Body of pancreas (tissue), 4 donors: ENCODE data around the gene GRID1. TPM values are rescaled to one million over a fixed set of nuclear protein-coding genes. Genes with fewer than 3 reads are reported as not detected.

Experiments
- ATAC-seq: fragments of 150-250 bp; one replicate; pipeline ENCODE4 v1.9.1; 2016
- DNase-seq, 4 donors: peaks; one replicate each; pipeline ENCODE4 v3.0.0-alpha.2; 2019
- H3K27ac ChIP-seq, 4 donors: fragments of 200-600 bp; sonication (generic); 1 replicate in 3 of 4; 2 replicates in 1 of 4; pipeline versions ENCODE4 v1.5.1 to v1.6.1; 2016 to 2019; ENCODE audit warnings: mild to moderate bottlenecking in 1 of 4, mixed read lengths in 1 of 4, moderate library complexity in 1 of 4
- H3K27me3 ChIP-seq, 2 donors: fragments of 200-600 bp; sonication (generic); one replicate each; pipeline ENCODE4 v1.6.0; 2016; ENCODE audit warnings: mild to moderate bottlenecking in 1 of 2
- H3K36me3 ChIP-seq, 2 donors: fragments of 200-600 bp; sonication (generic); replicated peaks in 1 of 2; 2 replicates each; pipeline ENCODE4 v1.5.1; 2016; ENCODE audit warnings: low read depth in 2 of 2; ENCODE audit not compliant: insufficient read depth in 1 of 2
- H3K4me1 ChIP-seq: fragments of 200-600 bp; sonication (generic); one replicate; pipeline ENCODE4 v1.6.0; 2016
- H3K4me3 ChIP-seq, 2 donors: fragments of 200-600 bp; sonication (generic); 1 replicate in 1 of 2; 2 replicates in 1 of 2; pipeline ENCODE4 v1.5.1; 2016 to 2019
- H3K9me3 ChIP-seq, 3 donors: fragments of 200-600 bp; sonication (generic); 1 replicate in 2 of 3; 2 replicates in 1 of 3; pipeline ENCODE4 v1.5.1; 2016
- CTCF ChIP-seq, 7 experiments: fragments of 450-650 bp in 4 of 7; fragments of 200-600 bp in 3 of 7; sonication (generic) in 3 of 7; IDR thresholded peaks; one replicate each; pipeline ENCODE4 v1.5.1; 2016 to 2019; ENCODE audit warnings: antibody characterized with exemption in 7 of 7
- POLR2A ChIP-seq, 3 donors: fragments of 450-650 bp; IDR thresholded peaks; one replicate each; pipeline ENCODE4 v1.6.1; 2016; ENCODE audit warnings: antibody characterized with exemption in 3 of 3, mild to moderate bottlenecking in 2 of 3
- WGBS, 2 donors: methylation state at CpG; one replicate each; pipeline ENCODE4 v1.1.5; 2017; 5-methylcytosine and 5-hydroxymethylcytosine counted together
- intact Hi-C: fragments of 100-400 bp; cut with DNase I; formaldehyde crosslinking; loops from one replicate; pipeline ENCODE4 v1.15.1; 2023
- total RNA-seq, 2 donors: library from RNA; depleted of rRNA; stranded (reverse); fragments of >200 nt; gene quantifications; one replicate each; pipeline ENCODE4 v1.1.0, GENCODE V29; 2016

Gene GRID1
- total RNA-seq, 2 donors from 2014 or later, result 1.0 to 1.6 TPM

GRCh38 chr10:86124734-86125133, 241.9 kb downstream of the GRID1 start:
- TF ChIP-seq CTCF (IDR thresholded peaks at IDR 0.05) (no peak), POLR2A (IDR thresholded peaks at IDR 0.05) (no peak)
- 72 to 86% methylated on average over 4 of the region's 4 CpGs for WGBS, 2 donors
- no peaks in the 10 kb centered on the region for H3K9me3 ChIP-seq
- ATAC-seq (no peak), DNase-seq (no peak)
- no peak overlapping the region for H3K27ac ChIP-seq
- H3K27me3 ChIP-seq, result no peaks in the 10 kb centered on the region
- H3K4me1 ChIP-seq, result no peaks in the 10 kb centered on the region
- no peaks in the 10 kb centered on the region for H3K36me3 ChIP-seq
- no peak overlapping the region for H3K4me3 ChIP-seq
- intact Hi-C loops, result no loop called here

GRCh38 chr10:86123715-86124114, 242.9 kb downstream of the GRID1 start:
- H3K4me1 ChIP-seq, result no peaks in the 10 kb centered on the region
- TF ChIP-seq CTCF (IDR thresholded peaks at IDR 0.05) (no peak), POLR2A (IDR thresholded peaks at IDR 0.05) (no peak)
- DNase-seq (no peak), ATAC-seq (no peak)
- H3K27ac ChIP-seq, result no peak overlapping the region
- no peaks in the 10 kb centered on the region for H3K36me3 ChIP-seq
- intact Hi-C loops, result no loop called here
- H3K4me3 ChIP-seq, result no peak overlapping the region
- 36 to 48% methylated on average over 4 to 6 of the region's 6 CpGs for WGBS, 2 donors
- no peaks in the 10 kb centered on the region for H3K27me3 ChIP-seq
- H3K9me3 ChIP-seq, result no peaks in the 10 kb centered on the region

- Histone ChIP-seq H3K9me3 (no peaks in the 10 kb centered on the region), H3K27ac (no peak overlapping the region), H3K27me3 (no peaks in the 10 kb centered on the region), H3K4me1 (no peaks in the 10 kb centered on the region), H3K36me3 (no peaks in the 10 kb centered on the region), H3K4me3 (no peak overlapping the region)
- 56 to 65% methylated on average over 4 of the region's 4 CpGs for WGBS, 2 donors
- TF ChIP-seq POLR2A (IDR thresholded peaks at IDR 0.05) (no peak), CTCF (IDR thresholded peaks at IDR 0.05) (no peak)
- no peak for DNase-seq
- ATAC-seq, result no peak
- intact Hi-C loops, result no loop called here
These were observed 243.3 kb downstream of the GRID1 start for GRCh38 chr10:86123304-86123703.

- ATAC-seq (no peak), DNase-seq (no peak)
- no peaks in the 10 kb centered on the region for H3K36me3 ChIP-seq
- intact Hi-C loops, result no loop called here
- 18 to 52% methylated on average over 2 of the region's 2 CpGs for WGBS, 2 donors
- H3K9me3 ChIP-seq, result no peaks in the 10 kb centered on the region
- no peak overlapping the region for H3K4me3 ChIP-seq
- H3K4me1 ChIP-seq, result no peaks in the 10 kb centered on the region
- H3K27ac ChIP-seq, result no peak overlapping the region
- TF ChIP-seq POLR2A (IDR thresholded peaks at IDR 0.05), result no peak
- no peak for TF ChIP-seq CTCF (IDR thresholded peaks at IDR 0.05)
- H3K27me3 ChIP-seq, result no peaks in the 10 kb centered on the region
These were observed 243.9 kb downstream of the GRID1 start for GRCh38 chr10:86122646-86123045.

GRCh38 chr10:86121200-86121599, 245.4 kb downstream of the GRID1 start:
- 77 to 98% methylated on average over 1 of the region's 1 CpG for WGBS, 2 donors
- ATAC-seq, result no peak
- intact Hi-C loops, result no loop called here

More at GRCh38 chr10:86121200-86121599, 245.4 kb downstream of the GRID1 start:
- Histone ChIP-seq H3K9me3 (no peaks in the 10 kb centered on the region), H3K4me3 (no peak overlapping the region), H3K4me1 (no peaks in the 10 kb centered on the region), H3K27me3 (no peaks in the 10 kb centered on the region), H3K27ac (no peak overlapping the region), H3K36me3 (no peaks in the 10 kb centered on the region)
- no peak for DNase-seq
- TF ChIP-seq CTCF (IDR thresholded peaks at IDR 0.05), result no peak
- TF ChIP-seq POLR2A (IDR thresholded peaks at IDR 0.05), result no peak
